ENCODE results near the gene NUP210L. TPM values are rescaled to one million over a fixed set of nuclear protein-coding genes. Genes with fewer than 3 reads are reported as not detected.
A peak's percentile ranks its signal among the peaks of the same experiment; 100 is the strongest.

NUP210L gene
- total and polyA plus RNA-seq, 8 donors, result 0.18 TPM; not detected in 7

- Histone ChIP-seq H3K27me3 (no peaks in the 10 kb centered on the region), H3K4me1 (peaks cover 15 to 45% (median 37%) of the 10 kb centered on the region in 4 donors), H3K36me3 (peaks cover 26 to 38% (median 37%) of the 10 kb centered on the region in 4 donors), H3K27ac (no peak overlapping the region), H3K9me3 (no peaks in the 10 kb centered on the region), H3K4me3 (no peak overlapping the region)
- no peak for TF ChIP-seq CTCF (IDR thresholded peaks at IDR 0.05)
- peak in 1 of 3 donors; percentile 5 for TF ChIP-seq POLR2AphosphoS5 (IDR thresholded peaks at IDR 0.05)
- 77 to 96% (median 85%) methylated on average over 3 of the region's 3 CpGs for WGBS, 5 donors
- intact Hi-C loops (cut with DNase I; ENCODE audit: low total_unique reads), result no loop called here
- no peak for DNase-seq
Observed at GRCh38 chr1:153973071-153973470, 181.8 kb downstream of the NUP210L start.

DNA sequence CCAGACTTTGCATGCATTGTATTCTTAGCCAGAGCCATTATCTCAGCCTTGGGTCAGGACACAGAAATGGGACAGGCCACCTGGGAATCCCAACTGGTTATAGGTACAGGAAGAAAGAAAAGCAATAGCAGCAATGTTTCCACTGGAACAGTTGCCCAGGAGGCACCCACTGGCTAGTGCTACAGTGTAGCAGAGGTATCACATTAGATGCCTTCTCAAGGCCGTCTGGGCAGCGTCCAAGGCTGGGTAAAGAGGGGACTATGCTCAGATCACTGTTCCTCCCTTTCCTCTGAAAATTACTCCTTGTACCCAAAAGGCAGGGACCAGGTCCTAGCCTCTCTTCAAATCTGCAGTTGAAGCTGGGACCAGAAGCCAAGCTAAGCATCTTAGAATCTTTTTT, 184.5 kb downstream of the NUP210L start:
- no peak for DNase-seq
- H3K4me1 ChIP-seq, result peaks cover 14 to 47% (median 34%) of the 10 kb centered on the region in 4 donors
- no peak overlapping the region for H3K4me3 ChIP-seq
- H3K27ac ChIP-seq, result no peak overlapping the region
- intact Hi-C loops (cut with DNase I; ENCODE audit: low total_unique reads), result no loop called here
- no peak for TF ChIP-seq POLR2AphosphoS5 (IDR thresholded peaks at IDR 0.05)
- TF ChIP-seq CTCF (IDR thresholded peaks at IDR 0.05), result no peak
- no peak for TF ChIP-seq EP300 (IDR thresholded peaks at IDR 0.05)
- no peak for TF ChIP-seq POLR2A (IDR thresholded peaks at IDR 0.05)
- WGBS, 5 donors, result 79 to 88% (median 85%) methylated on average over 2 of the region's 2 CpGs
- H3K9me3 ChIP-seq, result no peaks in the 10 kb centered on the region
- H3K36me3 ChIP-seq, result peaks cover 21 to 30% (median 28%) of the 10 kb centered on the region in 4 donors
- no peaks in the 10 kb centered on the region for H3K27me3 ChIP-seq

DNA sequence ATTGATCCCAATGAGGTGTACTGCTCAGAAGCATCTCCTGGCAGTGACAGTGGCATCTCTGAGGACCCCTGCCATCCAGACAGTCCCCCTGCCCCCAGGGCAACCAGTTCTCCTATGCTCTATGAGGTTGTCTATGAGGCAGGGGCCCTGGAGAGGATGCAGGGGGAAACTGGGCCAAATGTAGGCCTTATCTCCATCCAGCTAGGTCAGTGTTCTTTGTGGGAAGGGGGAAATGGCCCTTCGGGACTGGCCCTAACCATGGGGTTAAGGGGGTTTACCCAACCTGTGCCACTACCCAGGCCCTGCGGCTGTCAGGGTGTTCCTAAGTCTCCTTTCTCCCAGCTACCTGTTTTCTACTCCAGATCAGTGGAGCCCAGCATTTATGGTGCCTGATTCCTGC, 185.9 kb downstream of the NUP210L start:
- H3K4me1 ChIP-seq, result peaks cover 22 to 50% (median 40%) of the 10 kb centered on the region in 4 donors
- DNase-seq, result no peak
- peak overlapping the region in 4 of 5 donors; percentile 86 to 97 (median 92) for H3K27ac ChIP-seq
- H3K27me3 ChIP-seq, result no peaks in the 10 kb centered on the region
- intact Hi-C loops (cut with DNase I; ENCODE audit: low total_unique reads), result no loop called here
- peak overlapping the region in 3 of 4 donors; percentile 48 to 57 (median 54) for H3K4me3 ChIP-seq
- WGBS, 5 donors, result 37 to 68% (median 57%) methylated on average over 2 of the region's 2 CpGs
- no peak for TF ChIP-seq POLR2A (IDR thresholded peaks at IDR 0.05)
- H3K36me3 ChIP-seq, result peaks cover 8 to 16% (median 14%) of the 10 kb centered on the region in 4 donors
- H3K9me3 ChIP-seq, result no peaks in the 10 kb centered on the region

DNA sequence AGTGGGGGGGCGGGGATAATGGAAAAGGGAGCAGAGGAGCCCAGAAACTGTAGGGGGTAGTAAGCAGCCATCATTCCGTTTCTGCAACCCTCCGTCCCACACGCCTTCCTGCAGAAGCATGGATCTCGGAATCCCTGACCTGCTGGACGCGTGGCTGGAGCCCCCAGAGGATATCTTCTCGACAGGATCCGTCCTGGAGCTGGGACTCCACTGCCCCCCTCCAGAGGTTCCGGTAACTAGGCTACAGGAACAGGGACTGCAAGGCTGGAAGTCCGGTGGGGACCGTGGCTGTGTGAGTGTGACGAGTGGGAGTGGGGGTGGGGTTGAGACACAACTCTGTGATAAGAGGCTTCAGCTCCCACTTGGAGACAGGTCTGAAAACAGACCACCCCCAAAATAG, 186.5 kb downstream of the NUP210L start:
- no peaks in the 10 kb centered on the region for H3K9me3 ChIP-seq
- WGBS, 5 donors, result 6 to 18% (median 7%) methylated on average over 12 to 13 of the region's 13 CpGs
- TF ChIP-seq POLR2A (IDR thresholded peaks at IDR 0.05) (no peak), POLR2AphosphoS5 (IDR thresholded peaks at IDR 0.05) (no peak), EP300 (IDR thresholded peaks at IDR 0.05) (no peak)
- H3K4me3 ChIP-seq, result peak overlapping the region; percentile 48 to 57 (median 54)
- H3K27ac ChIP-seq, result peak overlapping the region; percentile 86 to 97 (median 91)
- peaks cover 3 to 11% (median 9%) of the 10 kb centered on the region in 4 donors for H3K36me3 ChIP-seq
- no peaks in the 10 kb centered on the region for H3K27me3 ChIP-seq
- intact Hi-C loops (cut with DNase I; ENCODE audit: low total_unique reads), result no loop called here
- H3K4me1 ChIP-seq, result peaks cover 22 to 51% (median 44%) of the 10 kb centered on the region in 4 donors
- peak in 1 of 2 donors; percentile 62 for DNase-seq

DNA sequence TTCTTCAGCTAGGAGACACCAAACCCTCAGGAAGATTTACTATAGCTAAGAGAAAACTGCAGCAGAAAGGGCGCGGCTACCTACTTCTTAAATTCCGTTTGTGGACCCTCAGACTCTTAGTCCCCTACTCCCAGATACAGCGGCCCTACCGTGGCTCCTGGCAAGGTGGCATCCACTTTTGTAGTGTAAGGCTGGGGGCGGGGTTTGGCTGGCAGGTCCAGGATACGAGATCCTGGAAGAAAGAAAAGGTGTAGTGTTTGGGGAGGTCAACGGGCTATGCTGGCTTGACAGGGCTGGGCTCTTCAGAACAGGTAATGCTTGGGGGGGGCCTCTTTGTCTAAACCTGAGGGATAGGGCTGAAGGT, 186.9 kb downstream of the NUP210L start:
- H3K27ac ChIP-seq, result peak overlapping the region; percentile 86 to 97 (median 91)
- peak in 1 of 3 donors; percentile 27 for TF ChIP-seq POLR2AphosphoS5 (IDR thresholded peaks at IDR 0.05)
- no peak for TF ChIP-seq POLR2A (IDR thresholded peaks at IDR 0.05)
- H3K4me1 ChIP-seq, result peaks cover 22 to 51% (median 44%) of the 10 kb centered on the region in 4 donors
- WGBS, 5 donors, result 1 to 2% (median 2%) methylated on average over 8 of the region's 8 CpGs
- peak; percentile 74 to 87 for DNase-seq
- peaks cover 0 to 7% (median 5%) of the 10 kb centered on the region in 4 donors for H3K36me3 ChIP-seq
- H3K4me3 ChIP-seq, result peak overlapping the region; percentile 48 to 57 (median 54)
- intact Hi-C loops (cut with DNase I; ENCODE audit: low total_unique reads), result no loop called here
- H3K9me3 ChIP-seq, result no peaks in the 10 kb centered on the region
- no peaks in the 10 kb centered on the region for H3K27me3 ChIP-seq

Measured in stomach (tissue), 9 donors.